Measurements from ENCODE around the gene CAB39. TPM values are rescaled to one million over a fixed set of nuclear protein-coding genes. Genes with fewer than 3 reads are reported as not detected.

CAB39 gene
- total and polyA plus RNA-seq, 4 donors, result 19.4 to 123 (median 57.1) TPM

DNA sequence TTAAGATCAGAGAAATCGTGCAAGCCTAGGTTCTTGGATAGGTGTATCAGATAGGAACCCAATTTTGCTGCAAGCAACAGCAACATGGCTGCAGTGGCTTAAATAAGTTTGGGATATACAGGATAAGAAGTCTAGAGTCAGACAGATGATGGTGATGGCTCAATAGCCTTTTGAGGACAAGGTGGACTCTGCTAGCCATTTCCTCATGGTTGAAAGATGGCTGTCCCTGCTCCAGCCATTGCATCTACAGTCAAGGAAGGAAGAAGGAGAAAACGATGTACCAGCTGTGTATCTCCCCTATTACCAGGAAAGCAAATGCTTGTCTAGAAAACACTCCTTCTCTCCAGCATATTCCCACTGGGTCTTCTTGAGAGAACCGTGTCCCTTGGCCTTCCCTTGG lies 30.1 kb upstream of the CAB39 start:
- Histone ChIP-seq H3K4me1 (ENCODE audit: control insufficient read depth in 5 of 5, insufficient read depth in 5 of 5, low read length in 5 of 5) (no peaks in the 10 kb centered on the region), H3K9ac (ENCODE audit: insufficient read depth in 1 of 2, low read length in 2 of 2) (no peak overlapping the region), H3K36me3 (ENCODE audit: control insufficient read depth in 4 of 4, insufficient read depth in 4 of 4, low read length in 4 of 4) (no peaks in the 10 kb centered on the region), H3K27me3 (ENCODE audit: control insufficient read depth in 3 of 3, insufficient read depth in 3 of 3, low read length in 2 of 3) (no peaks in the 10 kb centered on the region), H3K27ac (ENCODE audit: low read depth in 1 of 2, low read length in 1 of 2) (no peak overlapping the region), H3K4me3 (no peak overlapping the region), H3K9me3 (ENCODE audit: control insufficient read depth in 4 of 4, insufficient read depth in 3 of 4, low read length in 3 of 4) (peaks cover 0 to 7% (median 0%) of the 10 kb centered on the region in 4 donors)
- TF ChIP-seq, protein P1, sequence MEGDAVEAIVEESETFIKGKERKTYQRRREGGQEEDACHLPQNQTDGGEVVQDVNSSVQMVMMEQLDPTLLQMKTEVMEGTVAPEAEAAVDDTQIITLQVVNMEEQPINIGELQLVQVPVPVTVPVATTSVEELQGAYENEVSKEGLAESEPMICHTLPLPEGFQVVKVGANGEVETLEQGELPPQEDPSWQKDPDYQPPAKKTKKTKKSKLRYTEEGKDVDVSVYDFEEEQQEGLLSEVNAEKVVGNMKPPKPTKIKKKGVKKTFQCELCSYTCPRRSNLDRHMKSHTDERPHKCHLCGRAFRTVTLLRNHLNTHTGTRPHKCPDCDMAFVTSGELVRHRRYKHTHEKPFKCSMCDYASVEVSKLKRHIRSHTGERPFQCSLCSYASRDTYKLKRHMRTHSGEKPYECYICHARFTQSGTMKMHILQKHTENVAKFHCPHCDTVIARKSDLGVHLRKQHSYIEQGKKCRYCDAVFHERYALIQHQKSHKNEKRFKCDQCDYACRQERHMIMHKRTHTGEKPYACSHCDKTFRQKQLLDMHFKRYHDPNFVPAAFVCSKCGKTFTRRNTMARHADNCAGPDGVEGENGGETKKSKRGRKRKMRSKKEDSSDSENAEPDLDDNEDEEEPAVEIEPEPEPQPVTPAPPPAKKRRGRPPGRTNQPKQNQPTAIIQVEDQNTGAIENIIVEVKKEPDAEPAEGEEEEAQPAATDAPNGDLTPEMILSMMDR (IDR thresholded peaks at IDR 0.05; ENCODE audit: control extremely low read depth, extremely low read depth), result no peak
- DNase-seq (no peak), ATAC-seq (ENCODE audit: insufficient read depth, low FRiP score) (no peak)
- 86 to 97% methylated on average over 3 of the region's 3 CpGs for WGBS, 2 donors

- Histone ChIP-seq H3K9ac (ENCODE audit: insufficient read depth in 1 of 2, low read length in 2 of 2) (no peak overlapping the region), H3K4me3 (no peak overlapping the region), H3K27me3 (ENCODE audit: control insufficient read depth in 3 of 3, insufficient read depth in 3 of 3, low read length in 2 of 3) (no peaks in the 10 kb centered on the region), H3K36me3 (ENCODE audit: control insufficient read depth in 4 of 4, insufficient read depth in 4 of 4, low read length in 4 of 4) (no peaks in the 10 kb centered on the region), H3K4me1 (ENCODE audit: control insufficient read depth in 5 of 5, insufficient read depth in 5 of 5, low read length in 5 of 5) (no peaks in the 10 kb centered on the region), H3K27ac (ENCODE audit: low read depth in 1 of 2, low read length in 1 of 2) (no peak overlapping the region), H3K9me3 (ENCODE audit: control insufficient read depth in 4 of 4, insufficient read depth in 3 of 4, low read length in 3 of 4) (peaks cover 0 to 2% (median 0%) of the 10 kb centered on the region in 4 donors)
- no peak for ATAC-seq (ENCODE audit: insufficient read depth, low FRiP score)
- 54 to 60% methylated on average over 8 of the region's 8 CpGs for WGBS, 2 donors
- no peak for DNase-seq
- TF ChIP-seq, protein P1 (IDR thresholded peaks at IDR 0.05; ENCODE audit: control extremely low read depth, extremely low read depth), result no peak
These were observed 28.1 kb upstream of the CAB39 start for GRCh38 chr2:230684270-230685168.

DNA sequence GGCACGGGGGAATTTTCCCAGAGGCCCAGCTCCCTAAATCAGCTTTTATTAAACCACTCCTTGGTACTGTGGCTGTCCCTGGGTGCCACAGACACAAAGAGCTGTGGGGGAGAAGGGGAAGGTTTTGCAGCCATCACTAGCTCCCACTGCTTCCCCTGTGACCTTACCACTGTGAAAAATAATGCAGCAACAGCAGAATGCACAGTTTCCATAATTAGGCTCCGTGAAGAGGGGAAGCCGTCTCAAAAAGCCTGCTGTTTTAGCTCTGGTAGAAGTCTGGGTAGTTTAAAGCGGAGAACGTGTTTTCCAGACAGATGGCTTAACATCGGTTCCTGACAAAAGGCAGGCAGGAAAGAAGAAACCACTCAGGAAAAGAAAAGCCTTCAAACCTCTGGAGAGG lies 27.5 kb upstream of the CAB39 start:
- Histone ChIP-seq H3K9ac (ENCODE audit: insufficient read depth in 1 of 2, low read length in 2 of 2) (no peak overlapping the region), H3K4me1 (ENCODE audit: control insufficient read depth in 5 of 5, insufficient read depth in 5 of 5, low read length in 5 of 5) (no peaks in the 10 kb centered on the region), H3K27me3 (ENCODE audit: control insufficient read depth in 3 of 3, insufficient read depth in 3 of 3, low read length in 2 of 3) (no peaks in the 10 kb centered on the region), H3K27ac (ENCODE audit: low read depth in 1 of 2, low read length in 1 of 2) (no peak overlapping the region), H3K36me3 (ENCODE audit: control insufficient read depth in 4 of 4, insufficient read depth in 4 of 4, low read length in 4 of 4) (no peaks in the 10 kb centered on the region), H3K4me3 (no peak overlapping the region), H3K9me3 (ENCODE audit: control insufficient read depth in 4 of 4, insufficient read depth in 3 of 4, low read length in 3 of 4) (peaks cover 0 to 2% (median 0%) of the 10 kb centered on the region in 4 donors)
- no peak for ATAC-seq (ENCODE audit: insufficient read depth, low FRiP score)
- TF ChIP-seq, protein P1 (IDR thresholded peaks at IDR 0.05; ENCODE audit: control extremely low read depth, extremely low read depth), result no peak
- WGBS, 2 donors, result 52 to 57% methylated on average over 6 of the region's 6 CpGs
- DNase-seq, result no peak

Data from lung (tissue), 12 donors.